Right lobe of liver (tissue), 6 donors: ENCODE data around the gene KRT24. TPM values are rescaled to one million over a fixed set of nuclear protein-coding genes. Genes with fewer than 3 reads are reported as not detected.

Experiments used
- ATAC-seq, 4 donors: fragments of 200-7000 bp; cut with Tn5 transposase; one replicate each; pipeline ENCODE4 v1.9.1; 2020; ENCODE audit warnings: mild to moderate bottlenecking in 4 of 4, moderate library complexity in 4 of 4
- DNase-seq, 3 donors: peaks; one replicate each; pipeline ENCODE4 v3.0.0-alpha.2; 2020
- H3K27ac ChIP-seq, 3 donors: fragments of 200-600 bp; one replicate each; pipeline ENCODE4 v1.8.0; 2022
- H3K27me3 ChIP-seq, 2 donors: fragments of 200-600 bp; one replicate each; pipeline ENCODE4 v1.8.0; 2022
- H3K36me3 ChIP-seq, 4 donors: fragments of 200-600 bp; sonication (generic) in 1 of 4; one replicate each; pipeline versions ENCODE4 v1.5.1 to v1.8.0; 2017 to 2022; ENCODE audit warnings: control low read depth in 1 of 4
- H3K4me1 ChIP-seq, 4 donors: fragments of 200-600 bp; sonication (generic) in 1 of 4; one replicate each; pipeline versions ENCODE4 v1.5.1 to v1.8.0; 2017 to 2022; ENCODE audit warnings: control low read depth in 1 of 4
- H3K4me3 ChIP-seq, 3 donors: fragments of 200-600 bp; one replicate each; pipeline ENCODE4 v1.8.0; 2022
- H3K9me3 ChIP-seq, 4 donors: fragments of 200-600 bp; sonication (generic) in 1 of 4; one replicate each; pipeline versions ENCODE4 v1.5.1 to v1.8.0; 2017 to 2022; ENCODE audit warnings: control low read depth in 1 of 4
- CTCF ChIP-seq, 4 donors: fragments of 200-600 bp in 3 of 4; fragments of 450-650 bp in 1 of 4; IDR thresholded peaks; one replicate each; pipeline versions ENCODE4 v1.5.1 to v1.8.0; 2016 to 2022; ENCODE audit warnings: antibody characterized with exemption in 4 of 4, mild to moderate bottlenecking in 2 of 4
- POLR2A ChIP-seq: fragments of 450-650 bp; IDR thresholded peaks from one replicate; pipeline ENCODE4 v1.6.1; 2017; ENCODE audit warnings: antibody characterized with exemption, mild to moderate bottlenecking
- WGBS: methylation state at CpG from one replicate; pipeline ENCODE4 v1.1.6; 2018; ENCODE audit warnings: low coverage, low lambda C conversion rate; ENCODE audit not compliant: insufficient coverage; ENCODE audit errors: missing lambda C conversion rate; 5-methylcytosine and 5-hydroxymethylcytosine counted together
- intact Hi-C, 2 donors: fragments of 100-400 bp; cut with DNase I; formaldehyde crosslinking; loops; one replicate each; pipeline versions ENCODE4 v1.11.2 to v1.14.1; 2022
- total RNA-seq, 6 experiments: library from RNA; depleted of rRNA in 2 of 6; stranded (reverse); fragments of >200 nt in 2 of 6; fragmentation: NEBNext Ultra II Directional in 3 of 6; extraction: Animal tissue kit (Norgen Biotek cat#: 25700) in 3 of 6; gene quantifications; one replicate each; pipeline versions ENCODE4 v1.1.0 to v1.2.4, GENCODE V29; 2016 to 2023
- donor health status: DM: no; HTN: yes; CAD: no.
- donor health status: DM: no; HTN: no; CAD: no.
- donor health status: DM: no; HTN: no; CAD: no.
- donor health status: DM: no; HTN: yes; CAD: no.
- donor health status: DM: no; HTN: yes; CAD: no.

KRT24 gene
- total RNA-seq, 6 experiments from 2014 or later, result not detected

DNA sequence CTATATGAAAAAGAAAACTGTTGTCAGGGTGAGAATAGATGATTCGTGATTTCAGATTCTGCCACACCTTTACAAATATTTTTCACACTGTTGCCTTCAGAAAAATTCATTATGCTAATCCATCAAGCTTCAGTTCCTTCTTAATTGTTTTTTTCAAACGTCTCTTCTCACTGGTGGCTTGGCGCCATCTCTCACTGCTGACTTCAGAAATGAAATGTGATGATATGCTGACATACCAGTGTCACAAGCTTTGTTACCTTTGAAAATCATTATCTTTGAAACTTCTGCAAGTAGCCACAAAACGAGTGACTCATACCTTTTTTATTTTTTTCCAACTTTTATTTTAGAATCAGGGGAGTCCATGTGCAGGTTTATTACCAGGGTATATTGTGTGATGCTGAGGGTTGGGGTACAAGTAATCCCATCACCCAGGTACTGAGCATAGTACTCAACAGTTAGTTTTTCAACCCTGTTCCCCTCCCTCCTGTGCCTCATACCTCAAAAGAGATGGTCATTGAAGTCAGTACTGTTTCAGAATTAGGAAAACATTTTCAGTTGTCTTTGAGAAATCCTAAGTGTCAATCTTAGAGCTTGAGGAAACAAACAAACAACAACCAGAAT, 24.5 kb downstream of the KRT24 start:
- no peaks in the 10 kb centered on the region for H3K36me3 ChIP-seq
- 58% methylated on average over 4 of the region's 4 CpGs for WGBS
- no peak for TF ChIP-seq POLR2A
- TF ChIP-seq CTCF (IDR thresholded peaks at IDR 0.05), result no peak
- no peak overlapping the region for H3K27ac ChIP-seq
- DNase-seq (no peak), ATAC-seq (no peak)
- intact Hi-C loops, result no loop called here
- no peak overlapping the region for H3K4me3 ChIP-seq
- no peaks in the 10 kb centered on the region for H3K27me3 ChIP-seq
- H3K4me1 ChIP-seq, result peaks cover 0 to 14% (median 0%) of the 10 kb centered on the region in 4 donors
- no peaks in the 10 kb centered on the region for H3K9me3 ChIP-seq

DNA sequence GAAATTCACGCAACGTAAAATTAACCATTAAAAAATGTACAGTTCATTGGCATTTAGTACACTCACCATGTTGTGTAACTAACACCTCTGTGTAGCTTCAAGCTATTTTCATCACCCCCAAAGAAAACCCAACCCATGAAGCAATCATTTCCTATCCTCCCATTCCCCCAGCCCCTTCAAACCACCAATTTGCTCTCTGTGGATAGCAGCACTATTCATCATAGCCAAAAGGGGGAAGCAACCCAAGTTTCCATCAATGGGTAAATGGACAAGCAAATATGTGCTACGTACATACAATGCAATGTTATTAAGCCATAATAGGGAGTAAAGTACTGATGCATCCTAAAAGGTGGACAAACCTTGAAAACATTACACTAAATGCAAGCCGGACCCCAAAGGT, 27.6 kb downstream of the KRT24 start:
- ATAC-seq, result no peak

GRCh38 chr17:40672654-40673053, 30.9 kb downstream of the KRT24 start:
- TF ChIP-seq POLR2A, result no peak
- no peak for TF ChIP-seq CTCF (IDR thresholded peaks at IDR 0.05)
- Histone ChIP-seq H3K9me3 (no peaks in the 10 kb centered on the region), H3K36me3 (no peaks in the 10 kb centered on the region), H3K27ac (no peak overlapping the region), H3K4me1 (no peaks in the 10 kb centered on the region), H3K4me3 (no peak overlapping the region), H3K27me3 (no peaks in the 10 kb centered on the region)
- WGBS, result 87% methylated on average over 2 of the region's 2 CpGs
- DNase-seq (no peak), ATAC-seq (no peak)
- intact Hi-C loops, result no loop called here

More for the DNA sequence above, 27.6 kb downstream of the KRT24 start:
- TF ChIP-seq POLR2A (no peak), CTCF (IDR thresholded peaks at IDR 0.05) (no peak)
- H3K27me3 ChIP-seq, result no peaks in the 10 kb centered on the region
- 80% methylated on average over 4 of the region's 4 CpGs for WGBS
- no peak for DNase-seq
- no peaks in the 10 kb centered on the region for H3K36me3 ChIP-seq
- no peaks in the 10 kb centered on the region for H3K9me3 ChIP-seq
- intact Hi-C loops, result no loop called here
- peaks cover 0 to 2% (median 0%) of the 10 kb centered on the region in 4 donors for H3K4me1 ChIP-seq
- no peak overlapping the region for H3K4me3 ChIP-seq
- H3K27ac ChIP-seq, result no peak overlapping the region

DNA sequence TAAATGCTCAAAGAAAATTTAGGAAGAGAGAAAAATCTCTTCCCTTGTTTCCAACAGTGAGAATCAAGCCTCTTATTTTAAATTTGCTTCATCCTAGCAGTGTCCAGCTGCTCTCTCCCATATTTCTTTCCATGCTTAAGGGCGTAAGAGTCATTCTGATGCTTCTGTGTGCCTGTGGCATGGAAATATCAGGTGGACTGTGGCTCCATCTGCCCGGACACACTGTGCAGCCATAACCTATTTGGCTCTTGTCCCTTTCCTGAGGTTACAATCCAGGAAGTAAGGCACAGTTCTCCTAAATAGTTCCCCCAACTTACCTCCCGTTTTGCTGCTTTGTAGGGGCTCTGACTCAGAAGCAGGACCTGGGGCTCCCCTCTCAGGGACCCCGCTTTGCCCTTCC, 32.3 kb downstream of the KRT24 start:
- no peaks in the 10 kb centered on the region for H3K36me3 ChIP-seq
- DNase-seq (no peak), ATAC-seq (peak; percentile 61 to 95 (median 80))
- H3K4me3 ChIP-seq, result no peak overlapping the region
- 33% methylated on average over 4 of the region's 4 CpGs for WGBS
- intact Hi-C loops, result no loop called here
- TF ChIP-seq CTCF (IDR thresholded peaks at IDR 0.05) (no peak), POLR2A (no peak)
- peaks cover 0 to 6% (median 0%) of the 10 kb centered on the region in 4 donors for H3K4me1 ChIP-seq
- no peak overlapping the region for H3K27ac ChIP-seq
- H3K27me3 ChIP-seq, result no peaks in the 10 kb centered on the region
- H3K9me3 ChIP-seq, result no peaks in the 10 kb centered on the region

- Histone ChIP-seq H3K9me3 (no peaks in the 10 kb centered on the region), H3K4me3 (no peak overlapping the region), H3K27me3 (no peaks in the 10 kb centered on the region), H3K27ac (no peak overlapping the region), H3K4me1 (peaks cover 0 to 18% (median 3%) of the 10 kb centered on the region in 4 donors), H3K36me3 (no peaks in the 10 kb centered on the region)
- TF ChIP-seq CTCF (IDR thresholded peaks at IDR 0.05), result no peak
- TF ChIP-seq POLR2A, result no peak
- no peak for DNase-seq
- peak; percentile 56 to 78 (median 68) for ATAC-seq
- intact Hi-C loops, result no loop called here
These were observed 37.2 kb downstream of the KRT24 start for GRCh38 chr17:40666331-40666730.
